Ovary (tissue), 9 donors: Measurements from ENCODE around the gene STAB1. TPM values are rescaled to one million over a fixed set of nuclear protein-coding genes. Genes with fewer than 3 reads are reported as not detected.

Experiments
- DNase-seq, 5 donors: peaks; one replicate each; pipeline ENCODE4 v3.0.0-alpha.2; 2019 to 2020
- H3K27ac ChIP-seq, 2 donors: fragments of 200-600 bp; one replicate each; pipeline versions ENCODE4 v1.5.1 to v1.8.0; 2019 to 2022
- H3K27me3 ChIP-seq: fragments of 200-600 bp; one replicate; pipeline ENCODE4 v1.8.0; 2022
- H3K36me3 ChIP-seq: fragments of 200-600 bp; sonication (generic); one replicate; pipeline ENCODE4 v1.5.1; 2019
- H3K4me1 ChIP-seq: one replicate; pipeline ENCODE4 v1.8.1; 2013; ENCODE audit warnings: mild to moderate bottlenecking, moderate library complexity; ENCODE audit not compliant: insufficient read depth
- H3K4me3 ChIP-seq: fragments of 200-600 bp; sonication (generic); one replicate; pipeline ENCODE4 v1.5.1; 2017
- H3K9me3 ChIP-seq, 2 donors: fragments of 200-600 bp in 1 of 2; sonication (generic) in 1 of 2; one replicate each; pipeline versions ENCODE4 v1.5.1 to v1.8.1; 2013 to 2019; ENCODE audit warnings: mild to moderate bottlenecking in 1 of 2, moderate library complexity in 1 of 2
- EP300 ChIP-seq: sonication (generic); formaldehyde crosslinking; IDR thresholded peaks from one replicate; pipeline ENCODE4 v1.6.1; 2017; ENCODE audit warnings: antibody characterized with exemption
- POLR2A ChIP-seq: fragments of 450-650 bp; IDR thresholded peaks from one replicate; pipeline ENCODE4 v1.6.1; 2017; ENCODE audit warnings: antibody characterized with exemption, mild to moderate bottlenecking, moderate library complexity
- WGBS, 3 donors: extraction: QIAGEN DNeasy Blood & Tissue Kit in 1 of 3; methylation state at CpG; one replicate each; pipeline versions ENCODE4 v1.1.5 to v1.1.7; 2013 to 2017; 5-methylcytosine and 5-hydroxymethylcytosine counted together
- intact Hi-C, 4 donors: fragments of 100-400 bp; cut with DNase I; formaldehyde crosslinking; loops; one replicate each; pipeline versions ENCODE4 v1.11.0 to v1.15.1; 2022 to 2023
- polyA plus RNA-seq, 2 donors: library from polyadenylated mRNA; stranded (reverse); fragments of 200-250 nt in 1 of 2; fragments of 350-450 nt in 1 of 2; fragmentation: Illumina TruSeq in 1 of 2; extraction: RNeasy Lipid Tissue Mini Kit (QIAGEN cat#74804) in 1 of 2; gene quantifications; one replicate each; pipeline ENCODE4 v1.2.3, GENCODE V29; 2013 to 2014
- total RNA-seq, 7 donors: library from RNA; depleted of rRNA in 2 of 7; stranded (reverse); fragments of >200 nt in 2 of 7; fragmentation: NEBNext Ultra II Directional in 3 of 7; extraction: Animal tissue kit (Norgen Biotek cat#: 25700) in 3 of 7; gene quantifications; one replicate each; pipeline versions ENCODE4 v1.1.0 to v1.2.4, GENCODE V29; 2016 to 2023
- TF ChIP-seq, protein P1 (sequence below), 3 donors: fragments of 450-650 bp in 2 of 3; fragments of 200-600 bp in 1 of 3; IDR thresholded peaks; one replicate each; pipeline versions ENCODE4 v1.5.1 to v1.8.0; 2016 to 2022; ENCODE audit warnings: antibody characterized with exemption in 3 of 3, mild to moderate bottlenecking in 1 of 3
- donor health status: DM: no; HTN: no; CAD: no; lungs with moderate emphysema.
- donor health status: DM: no; HTN: no; CAD: no.
- donor health status: Bipolar disorder and iron deficiency.
- donor health status: DM: yes; HTN: yes; CAD: no.
- donor health status: DM: no; HTN: no; CAD: no.
- donor health status: DM: yes; HTN: yes; CAD: no.

STAB1 gene
- total and polyA plus RNA-seq, 9 donors, result 21.4 to 114 (median 47.5) TPM

DNA sequence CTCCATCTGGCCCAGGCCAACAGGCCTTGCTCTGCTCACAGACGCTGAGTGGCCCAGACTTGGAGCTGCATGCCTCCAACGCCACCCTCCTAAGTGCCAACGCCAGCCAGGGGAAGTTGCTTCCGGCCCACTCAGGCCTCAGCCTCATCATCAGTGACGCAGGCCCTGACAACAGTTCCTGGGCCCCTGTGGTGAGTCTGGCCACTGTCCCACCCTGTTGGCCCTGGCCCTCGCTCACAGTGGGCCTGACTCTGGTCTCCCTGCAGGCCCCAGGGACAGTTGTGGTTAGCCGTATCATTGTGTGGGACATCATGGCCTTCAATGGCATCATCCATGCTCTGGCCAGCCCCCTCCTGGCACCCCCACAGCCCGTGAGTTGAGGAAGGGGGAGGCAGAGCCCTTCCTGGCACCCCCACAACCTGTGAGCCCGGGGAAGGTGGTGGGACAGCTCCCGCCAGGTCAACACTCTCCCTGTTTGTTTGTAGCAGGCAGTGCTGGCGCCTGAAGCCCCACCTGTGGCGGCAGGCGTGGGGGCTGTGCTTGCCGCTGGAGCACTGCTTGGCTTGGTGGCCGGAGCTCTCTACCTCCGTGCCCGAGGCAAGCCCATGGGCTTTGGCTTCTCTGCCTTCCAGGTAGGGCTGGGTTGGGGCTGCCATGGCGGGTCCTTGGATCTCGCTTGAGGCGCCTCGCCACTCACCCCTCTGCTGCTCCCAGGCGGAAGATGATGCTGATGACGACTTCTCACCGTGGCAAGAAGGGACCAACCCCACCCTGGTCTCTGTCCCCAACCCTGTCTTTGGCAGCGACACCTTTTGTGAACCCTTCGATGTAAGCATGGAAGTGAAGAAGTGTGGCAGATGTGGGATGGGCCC lies 28.5 kb downstream of the STAB1 start:
- DNase-seq, result peak in 2 of 5 donors; percentile 19 to 33
- H3K36me3 ChIP-seq, result no peaks in the 10 kb centered on the region
- H3K4me1 ChIP-seq, result peaks cover 8% of the 10 kb centered on the region
- no peak overlapping the region for H3K4me3 ChIP-seq
- no peaks in the 10 kb centered on the region for H3K27me3 ChIP-seq
- TF ChIP-seq POLR2A (no peak), EP300 (no peak)
- TF ChIP-seq, protein P1, sequence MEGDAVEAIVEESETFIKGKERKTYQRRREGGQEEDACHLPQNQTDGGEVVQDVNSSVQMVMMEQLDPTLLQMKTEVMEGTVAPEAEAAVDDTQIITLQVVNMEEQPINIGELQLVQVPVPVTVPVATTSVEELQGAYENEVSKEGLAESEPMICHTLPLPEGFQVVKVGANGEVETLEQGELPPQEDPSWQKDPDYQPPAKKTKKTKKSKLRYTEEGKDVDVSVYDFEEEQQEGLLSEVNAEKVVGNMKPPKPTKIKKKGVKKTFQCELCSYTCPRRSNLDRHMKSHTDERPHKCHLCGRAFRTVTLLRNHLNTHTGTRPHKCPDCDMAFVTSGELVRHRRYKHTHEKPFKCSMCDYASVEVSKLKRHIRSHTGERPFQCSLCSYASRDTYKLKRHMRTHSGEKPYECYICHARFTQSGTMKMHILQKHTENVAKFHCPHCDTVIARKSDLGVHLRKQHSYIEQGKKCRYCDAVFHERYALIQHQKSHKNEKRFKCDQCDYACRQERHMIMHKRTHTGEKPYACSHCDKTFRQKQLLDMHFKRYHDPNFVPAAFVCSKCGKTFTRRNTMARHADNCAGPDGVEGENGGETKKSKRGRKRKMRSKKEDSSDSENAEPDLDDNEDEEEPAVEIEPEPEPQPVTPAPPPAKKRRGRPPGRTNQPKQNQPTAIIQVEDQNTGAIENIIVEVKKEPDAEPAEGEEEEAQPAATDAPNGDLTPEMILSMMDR (IDR thresholded peaks at IDR 0.05), result no peak
- H3K27ac ChIP-seq, result no peak overlapping the region
- intact Hi-C loops, result no loop called here
- no peaks in the 10 kb centered on the region for H3K9me3 ChIP-seq
- 91 to 95% (median 92%) methylated on average over 26 of the region's 26 CpGs for WGBS, 3 donors

DNA sequence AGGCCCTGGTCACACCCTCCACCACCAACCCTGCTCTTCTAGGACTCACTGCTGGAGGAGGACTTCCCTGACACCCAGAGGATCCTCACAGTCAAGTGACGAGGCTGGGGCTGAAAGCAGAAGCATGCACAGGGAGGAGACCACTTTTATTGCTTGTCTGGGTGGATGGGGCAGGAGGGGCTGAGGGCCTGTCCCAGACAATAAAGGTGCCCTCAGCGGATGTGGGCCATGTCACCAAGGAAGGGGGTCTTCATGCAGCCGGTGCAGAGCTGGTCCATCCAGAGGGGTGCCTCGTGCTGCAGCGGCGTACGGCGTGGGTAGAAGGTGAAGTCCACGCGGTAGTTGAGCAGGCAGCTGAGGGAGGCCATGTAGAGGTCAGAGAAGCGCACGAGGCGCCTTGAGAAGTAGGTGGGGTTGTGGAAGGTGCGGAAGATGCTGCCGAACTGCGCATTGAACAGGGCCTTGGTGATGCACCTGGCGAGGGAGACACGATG lies 29.2 kb downstream of the STAB1 start:
- TF ChIP-seq, protein P1 (IDR thresholded peaks at IDR 0.05), result no peak
- TF ChIP-seq EP300 (no peak), POLR2A (no peak)
- H3K9me3 ChIP-seq, result no peaks in the 10 kb centered on the region
- no peaks in the 10 kb centered on the region for H3K36me3 ChIP-seq

DNA sequence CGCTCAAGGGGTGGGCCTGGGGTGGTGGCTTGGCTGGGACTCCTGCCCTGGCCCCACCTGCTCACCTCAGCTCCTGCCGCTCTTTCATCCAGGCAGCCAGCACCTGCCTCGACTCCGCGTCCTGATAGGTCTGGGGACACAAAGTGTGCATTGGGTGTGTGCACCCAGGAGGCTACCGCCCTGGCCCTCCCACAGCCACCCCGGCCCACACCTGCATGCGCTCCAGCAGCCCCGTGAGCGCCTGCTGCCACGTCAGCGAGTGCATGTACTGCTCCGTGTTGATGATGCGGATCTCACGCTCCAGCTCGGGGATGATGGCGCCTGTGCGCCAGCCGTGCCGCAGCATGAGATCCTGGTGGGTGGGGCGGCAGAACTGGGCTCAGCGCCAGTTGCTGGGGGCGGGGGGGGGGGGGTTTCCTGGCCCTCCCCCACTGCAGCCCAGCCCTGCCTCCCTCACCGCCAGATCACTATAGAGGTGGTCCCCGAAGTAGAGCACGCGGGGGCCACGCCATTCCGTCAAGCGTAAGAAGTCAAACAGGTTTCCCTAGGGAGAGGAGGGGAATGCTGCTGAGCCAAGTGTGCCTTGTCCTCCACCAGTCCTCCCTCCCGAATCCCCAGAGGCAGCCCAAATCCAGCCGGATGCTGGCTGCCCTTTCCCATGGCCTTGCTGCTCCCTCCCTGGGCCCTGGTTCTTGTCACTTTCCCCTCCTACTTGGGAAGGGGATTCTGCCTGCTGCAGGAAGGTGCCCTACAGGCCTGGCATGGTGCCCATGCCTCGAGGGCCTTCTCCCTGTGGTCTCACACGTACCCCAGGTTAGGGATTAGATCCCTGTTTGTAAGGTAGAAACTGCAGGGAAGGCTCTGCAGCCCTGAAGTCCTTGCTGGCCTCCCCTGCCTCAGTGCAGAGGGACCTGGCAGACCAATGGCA lies 29.9 kb downstream of the STAB1 start:
- H3K27me3 ChIP-seq, result no peaks in the 10 kb centered on the region
- peak in 2 of 5 donors; percentile 36 to 43 for DNase-seq
- 70 to 79% (median 74%) methylated on average over 30 to 34 of the region's 34 CpGs for WGBS, 3 donors
- no peaks in the 10 kb centered on the region for H3K9me3 ChIP-seq
- H3K36me3 ChIP-seq, result no peaks in the 10 kb centered on the region
- H3K27ac ChIP-seq, result peak overlapping the region in 1 of 2 donors; percentile 11
- peaks cover 4% of the 10 kb centered on the region for H3K4me1 ChIP-seq
- no peak overlapping the region for H3K4me3 ChIP-seq
- intact Hi-C loops, result no loop called here
- TF ChIP-seq POLR2A (no peak), EP300 (no peak)
- TF ChIP-seq, protein P1 (IDR thresholded peaks at IDR 0.05), result no peak

More for the DNA sequence above, 29.2 kb downstream of the STAB1 start:
- H3K4me3 ChIP-seq, result no peak overlapping the region
- no peak overlapping the region for H3K27ac ChIP-seq
- peaks cover 4% of the 10 kb centered on the region for H3K4me1 ChIP-seq
- peak in 1 of 5 donors; percentile 26 for DNase-seq
- 90 to 95% (median 93%) methylated on average over 18 of the region's 18 CpGs for WGBS, 3 donors
- H3K27me3 ChIP-seq, result no peaks in the 10 kb centered on the region
- intact Hi-C loops, result no loop called here
